K562 (cell line): ENCODE data around the gene AGAP1.

Experiments
- ATF4 ChIP-seq: fragments of 450-650 bp; formaldehyde crosslinking; IDR thresholded peaks from 2 replicates; pipeline ENCODE4 v1.4.0; 2022; ENCODE audit warnings: mild to moderate bottlenecking, moderate library complexity
- BRD4 ChIP-seq: fragments of 200-600 bp; sonication (generic); IDR thresholded peaks from 2 replicates; pipeline ENCODE4 v1.6.1; 2017; ENCODE audit warnings: inconsistent platforms
- CUX1 ChIP-seq: fragments of 200-800 bp; sonication (Bioruptor generic); IDR thresholded peaks from 2 replicates; pipeline ENCODE4 v1.6.1; 2016; ENCODE audit warnings: missing genetic modification characterization, missing compliant biosample characterization
- ETV5 ChIP-seq: sonication (generic); formaldehyde crosslinking; IDR thresholded peaks from 2 replicates; pipeline ENCODE4 v1.4.0; 2020; ENCODE audit warnings: low read depth, mild to moderate bottlenecking, missing genetic modification reagents
- GABPA ChIP-seq: fragments of 200-800 bp; sonication (Bioruptor generic); conservative IDR thresholded peaks from 2 replicates; pipeline ENCODE4 v1.6.1; 2016; ENCODE audit warnings: low read depth, missing genetic modification characterization, missing compliant biosample characterization
- NFIC ChIP-seq: fragments of 450-650 bp; IDR thresholded peaks from 2 replicates; pipeline ENCODE4 v1.6.1; 2017; ENCODE audit warnings: mild to moderate bottlenecking, inconsistent platforms
- PML ChIP-seq: IDR thresholded peaks from 2 replicates; pipeline ENCODE4 v1.6.1; 2012; ENCODE audit warnings: low read length, inconsistent platforms
- POLR2AphosphoS5 ChIP-seq: IDR thresholded peaks from 2 replicates; pipeline ENCODE4 v1.6.1; 2011; ENCODE audit warnings: mild to moderate bottlenecking, low read depth, low read length, moderate library complexity; ENCODE audit not compliant: control insufficient read depth, insufficient read depth
- ZBTB43 ChIP-seq: sonication (generic); formaldehyde crosslinking; IDR thresholded peaks from 2 replicates; pipeline ENCODE4 v1.8.0; 2023; ENCODE audit warnings: mild to moderate bottlenecking, missing genetic modification reagents
- TF ChIP-seq, protein P1 (sequence below), 3 experiments: fragments of 200-800 bp in 1 of 3; sonication (Bioruptor generic) in 1 of 3; sonication (generic) in 1 of 3; formaldehyde crosslinking in 1 of 3; IDR thresholded peaks; 2 replicates each; pipeline versions ENCODE4 v1.6.1 to v1.8.0; 2016 to 2022; ENCODE audit warnings: mild to moderate bottlenecking in 2 of 3, missing compliant biosample characterization in 2 of 3, missing genetic modification characterization in 2 of 3, missing genetic modification reagents in 1 of 3

- TF ChIP-seq, protein P1, sequence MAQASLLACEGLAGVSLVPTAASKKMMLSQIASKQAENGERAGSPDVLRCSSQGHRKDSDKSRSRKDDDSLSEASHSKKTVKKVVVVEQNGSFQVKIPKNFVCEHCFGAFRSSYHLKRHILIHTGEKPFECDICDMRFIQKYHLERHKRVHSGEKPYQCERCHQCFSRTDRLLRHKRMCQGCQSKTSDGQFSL (CRISPR knock-in tag; IDR thresholded peaks at IDR 0.05), result no peak
- TF ChIP-seq, protein P1 (tag; IDR thresholded peaks at IDR 0.05), result no peak
- TF ChIP-seq CUX1 (CRISPR knock-in tag) (no peak), GABPA (tag) (no peak), ZBTB43 (no peak), NFIC (no peak), BRD4 (no peak), PML (no peak), ETV5 (no peak), ATF4 (no peak), POLR2AphosphoS5 (no peak)
Observed at GRCh38 chr2:235826826-235827225, 333.0 kb downstream of the AGAP1 start.
